22Rv1 (cell line): Measurements from ENCODE around the gene ARSG.

Source experiments
- CTCF ChIP-seq: fragments of 450-650 bp; IDR thresholded peaks from 2 replicates; pipeline ENCODE4 v1.5.1; 2017; ENCODE audit warnings: mild to moderate bottlenecking
- ZFX ChIP-seq: fragments of 450-650 bp; IDR thresholded peaks from 2 replicates; pipeline ENCODE4 v1.6.1; 2017; ENCODE audit warnings: antibody characterized with exemption, borderline replicate concordance

DNA sequence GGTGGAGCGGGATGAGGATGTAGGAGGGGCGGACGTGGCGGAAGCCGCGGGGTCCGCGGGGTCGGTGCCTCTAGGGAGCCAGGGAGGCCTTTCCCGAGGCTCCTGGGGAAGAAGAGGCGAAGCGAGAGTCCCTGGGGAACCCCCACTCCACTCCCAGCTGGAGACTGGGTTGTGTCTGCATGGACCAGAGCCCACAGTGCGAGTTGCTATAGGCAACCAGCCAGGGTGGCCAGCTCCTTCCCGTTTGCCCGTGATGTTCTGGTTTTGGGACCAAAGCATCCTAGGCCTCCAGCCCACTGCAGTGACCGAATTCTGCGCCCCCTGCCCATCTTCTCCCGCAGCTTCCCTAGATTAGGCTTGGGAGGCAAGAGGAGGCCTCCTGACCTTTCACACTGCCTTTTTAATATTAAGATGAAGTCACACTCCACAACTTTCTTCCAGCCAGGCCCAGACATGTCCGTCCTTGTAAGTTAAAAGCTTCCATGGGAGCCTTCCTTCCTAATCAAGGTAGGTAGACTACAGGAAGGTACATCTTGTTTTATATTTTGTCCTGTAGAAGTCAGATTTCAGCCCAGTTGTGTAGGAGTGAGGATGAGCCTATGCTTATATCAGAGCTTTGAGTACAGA is 43.0 kb upstream of the ARSG start:
- no peak for TF ChIP-seq CTCF
- TF ChIP-seq ZFX = no peak
